Measurements from ENCODE around the gene LGALS1. TPM values are rescaled to one million over a fixed set of nuclear protein-coding genes. Genes with fewer than 3 reads are reported as not detected.

Gene LGALS1
- total RNA-seq, 1 experiment from 2014 or later: 269 TPM

- H3K27me3 ChIP-seq (replicated peaks; ENCODE audit: insufficient read depth, low read depth, low read length, poor library complexity): no peaks in the 10 kb centered on the region
- no peak overlapping the region for H3K4me3 ChIP-seq (ENCODE audit: low read depth, low read length, poor library complexity, severe bottlenecking)
- no peak for DNase-seq (ENCODE audit: low spot score)
- no peaks in the 10 kb centered on the region for H3K9me3 ChIP-seq (ENCODE audit: low read depth, low read length, poor library complexity, severe bottlenecking)
- H3K36me3 ChIP-seq (ENCODE audit: insufficient read depth, low read length, poor library complexity, severe bottlenecking): peaks cover 8% of the 10 kb centered on the region
- BruUV-seq (replicated peaks): no TSS peak
- TF ChIP-seq EZH2 (IDR thresholded peaks at IDR 0.05; ENCODE audit: borderline replicate concordance, low read depth, low read length, poor library complexity, severe bottlenecking) (no peak), CTCF (conservative IDR thresholded peaks at IDR 0.05; ENCODE audit: low read depth, low read length) (no peak)
- POLR2A ChIA-PET (ENCODE audit: low non-redundant PET): interaction anchor here (0.6 kb wide), 1 partner anchor 10 kb away, joined by 4 read pairs; no protein-coding TSS in a partner anchor
- no peak overlapping the region for H3K27ac ChIP-seq (ENCODE audit: low read depth, low read length, poor library complexity, severe bottlenecking)
- H3K4me1 ChIP-seq (ENCODE audit: insufficient read depth, low read length, poor library complexity, severe bottlenecking): peaks cover 22% of the 10 kb centered on the region
- CTCF ChIA-PET: interaction anchor here (0.6 to 1.3 kb wide), 2 partner anchors 15 to 234 kb away, joined by 3 to 5 read pairs; no protein-coding TSS in a partner anchor
- intact Hi-C loops (cut with micrococcal nuclease; ENCODE audit: unreplicated experiment): no loop called here
Observed at GRCh38 chr22:37628830-37629229, 46.6 kb upstream of the LGALS1 start.

GRCh38 chr22:37629928-37630327, 45.5 kb upstream of the LGALS1 start:
- ChIA-PET POLR2A (ENCODE audit: low non-redundant PET) (no interaction called here), CTCF (interaction anchor here (1.3 kb wide), 1 partner anchor 14 kb away, joined by 3 read pairs; no protein-coding TSS in a partner anchor)
- no peak for TF ChIP-seq EZH2 (IDR thresholded peaks at IDR 0.05; ENCODE audit: borderline replicate concordance, low read depth, low read length, poor library complexity, severe bottlenecking)
- TF ChIP-seq CTCF (conservative IDR thresholded peaks at IDR 0.05; ENCODE audit: low read depth, low read length): no peak
- H3K27ac ChIP-seq (ENCODE audit: low read depth, low read length, poor library complexity, severe bottlenecking): no peak overlapping the region
- H3K4me1 ChIP-seq (ENCODE audit: insufficient read depth, low read length, poor library complexity, severe bottlenecking): peaks cover 33% of the 10 kb centered on the region
- intact Hi-C loops (cut with micrococcal nuclease; ENCODE audit: unreplicated experiment): no loop called here
- no peak overlapping the region for H3K4me3 ChIP-seq (ENCODE audit: low read depth, low read length, poor library complexity, severe bottlenecking)
- H3K9me3 ChIP-seq (ENCODE audit: low read depth, low read length, poor library complexity, severe bottlenecking): no peaks in the 10 kb centered on the region
- DNase-seq (ENCODE audit: low spot score): no peak
- no peaks in the 10 kb centered on the region for H3K27me3 ChIP-seq (replicated peaks; ENCODE audit: insufficient read depth, low read depth, low read length, poor library complexity)
- peaks cover under 1% of the 10 kb centered on the region for H3K36me3 ChIP-seq (ENCODE audit: insufficient read depth, low read length, poor library complexity, severe bottlenecking)
- no TSS peak for BruUV-seq (replicated peaks)

GRCh38 chr22:37630839-37631435, 44.5 kb upstream of the LGALS1 start:
- no peaks in the 10 kb centered on the region for H3K27me3 ChIP-seq (replicated peaks; ENCODE audit: insufficient read depth, low read depth, low read length, poor library complexity)
- peaks cover 32% of the 10 kb centered on the region for H3K4me1 ChIP-seq (ENCODE audit: insufficient read depth, low read length, poor library complexity, severe bottlenecking)
- no TSS peak for BruUV-seq (replicated peaks)
- H3K27ac ChIP-seq (ENCODE audit: low read depth, low read length, poor library complexity, severe bottlenecking): no peak overlapping the region
- intact Hi-C loops (cut with micrococcal nuclease; ENCODE audit: unreplicated experiment): no loop called here
- no peak for DNase-seq (ENCODE audit: low spot score)
- POLR2A ChIA-PET (ENCODE audit: low non-redundant PET): no interaction called here
- no peak overlapping the region for H3K4me3 ChIP-seq (ENCODE audit: low read depth, low read length, poor library complexity, severe bottlenecking)
- H3K9me3 ChIP-seq (ENCODE audit: low read depth, low read length, poor library complexity, severe bottlenecking): no peaks in the 10 kb centered on the region
- no peak for TF ChIP-seq CTCF (conservative IDR thresholded peaks at IDR 0.05; ENCODE audit: low read depth, low read length)
- no peak for TF ChIP-seq EZH2 (IDR thresholded peaks at IDR 0.05; ENCODE audit: borderline replicate concordance, low read depth, low read length, poor library complexity, severe bottlenecking)
- no peaks in the 10 kb centered on the region for H3K36me3 ChIP-seq (ENCODE audit: insufficient read depth, low read length, poor library complexity, severe bottlenecking)
- CTCF ChIA-PET: interaction anchor here (0.6 kb wide), 1 partner anchor 12 kb away, joined by 3 read pairs; no protein-coding TSS in a partner anchor

Data from A673 (cell line).